ENCODE results near the gene PPM1A. TPM values are rescaled to one million over a fixed set of nuclear protein-coding genes. Genes with fewer than 3 reads are reported as not detected.

PPM1A gene
- total and polyA plus RNA-seq, 2 donors (not counting 1 experiment from before 2014, with no cell fraction given): 15.5 to 59.0 TPM

DNA sequence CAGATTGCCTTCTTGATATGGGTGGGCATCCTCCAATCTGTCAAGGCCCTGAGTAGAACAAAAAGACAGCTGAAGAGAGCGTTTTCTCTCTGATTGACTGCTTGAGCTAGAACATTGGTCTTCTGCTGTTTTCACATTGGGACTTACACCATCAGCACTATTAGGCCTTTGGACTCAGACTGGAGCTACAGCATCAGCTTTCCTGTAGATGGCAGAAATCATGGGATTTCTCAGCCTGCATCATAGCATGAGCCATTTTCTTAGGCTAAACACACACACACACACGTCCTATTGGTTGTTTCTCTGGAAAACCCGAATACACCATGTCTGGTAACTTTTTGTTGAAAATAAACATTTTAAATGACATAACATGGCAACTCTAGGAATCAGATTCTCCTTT, 15.8 kb upstream of the PPM1A start:
- no peak overlapping the region for H3K27ac ChIP-seq (ENCODE audit: low read length in 2 of 2)
- ChIA-PET POLR2A (interaction anchor here (1.4 kb wide), 1 partner anchor 15 kb away, joined by 3 read pairs; the partner anchor contains the start of gene PPM1A), CTCF (no interaction called here)
- no peaks in the 10 kb centered on the region for H3K27me3 ChIP-seq (replicated peaks in 1 of 4; ENCODE audit: control extremely low read depth in 1 of 4, control insufficient read depth in 3 of 4, insufficient read depth in 4 of 4, low read length in 3 of 4)
- H3K36me3 ChIP-seq (replicated peaks in 1 of 2; ENCODE audit: control extremely low read depth in 1 of 2, control insufficient read depth in 1 of 2, extremely low read depth in 1 of 2, insufficient read depth in 2 of 2, low read length in 1 of 2): no peaks in the 10 kb centered on the region
- H3K4me3 Mint-ChIP-seq: no peak overlapping the region
- TF ChIP-seq, protein P1, sequence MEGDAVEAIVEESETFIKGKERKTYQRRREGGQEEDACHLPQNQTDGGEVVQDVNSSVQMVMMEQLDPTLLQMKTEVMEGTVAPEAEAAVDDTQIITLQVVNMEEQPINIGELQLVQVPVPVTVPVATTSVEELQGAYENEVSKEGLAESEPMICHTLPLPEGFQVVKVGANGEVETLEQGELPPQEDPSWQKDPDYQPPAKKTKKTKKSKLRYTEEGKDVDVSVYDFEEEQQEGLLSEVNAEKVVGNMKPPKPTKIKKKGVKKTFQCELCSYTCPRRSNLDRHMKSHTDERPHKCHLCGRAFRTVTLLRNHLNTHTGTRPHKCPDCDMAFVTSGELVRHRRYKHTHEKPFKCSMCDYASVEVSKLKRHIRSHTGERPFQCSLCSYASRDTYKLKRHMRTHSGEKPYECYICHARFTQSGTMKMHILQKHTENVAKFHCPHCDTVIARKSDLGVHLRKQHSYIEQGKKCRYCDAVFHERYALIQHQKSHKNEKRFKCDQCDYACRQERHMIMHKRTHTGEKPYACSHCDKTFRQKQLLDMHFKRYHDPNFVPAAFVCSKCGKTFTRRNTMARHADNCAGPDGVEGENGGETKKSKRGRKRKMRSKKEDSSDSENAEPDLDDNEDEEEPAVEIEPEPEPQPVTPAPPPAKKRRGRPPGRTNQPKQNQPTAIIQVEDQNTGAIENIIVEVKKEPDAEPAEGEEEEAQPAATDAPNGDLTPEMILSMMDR (IDR thresholded peaks at IDR 0.05): no peak
- no peak for TF ChIP-seq EZH2 (IDR thresholded peaks at IDR 0.05; ENCODE audit: borderline replicate concordance, insufficient read depth, low read depth, low read length, poor library complexity, severe bottlenecking)
- H3K4me3 ChIP-seq (ENCODE audit: control extremely low read depth in 1 of 5, extremely low read depth in 1 of 5, insufficient read depth in 1 of 5, low read depth in 2 of 5, low read length in 4 of 5): no peak overlapping the region
- H3K9me3 Mint-ChIP-seq (ENCODE audit: insufficient read depth): peaks cover 11% of the 10 kb centered on the region
- no peak overlapping the region for H3K4me2 ChIP-seq (replicated peaks; ENCODE audit: low read depth, low read length, poor library complexity, severe bottlenecking)
- 100% methylated on average over 1 of the region's 3 CpGs for WGBS (ENCODE audit: insufficient coverage)
- H2AFZ ChIP-seq (ENCODE audit: insufficient read depth, low read depth, low read length, poor library complexity, severe bottlenecking): no peak overlapping the region
- no peak overlapping the region for H3K9ac ChIP-seq (ENCODE audit: low read length)
- no peaks in the 10 kb centered on the region for H4K20me1 ChIP-seq (ENCODE audit: control insufficient read depth, insufficient read depth, low read length, poor library complexity, severe bottlenecking)
- intact Hi-C loops (cut with micrococcal nuclease): no loop called here
- ATAC-seq (ENCODE audit: low read depth) (no peak), DNase-seq (no peak)
- H3K4me1 Mint-ChIP-seq: no peaks in the 10 kb centered on the region
- no peaks in the 10 kb centered on the region for H3K4me1 ChIP-seq (ENCODE audit: control insufficient read depth in 2 of 2, insufficient read depth in 2 of 2, low read length in 2 of 2)
- no peak overlapping the region for H3K27ac Mint-ChIP-seq
- H3K9me3 ChIP-seq (ENCODE audit: control extremely low read depth in 1 of 3, control insufficient read depth in 2 of 3, insufficient read depth in 1 of 3, low read length in 2 of 3): peaks cover 0 to 6% (median 1%) of the 10 kb centered on the region in 3 donors
- no peaks in the 10 kb centered on the region for H3K79me2 ChIP-seq (ENCODE audit: control insufficient read depth, insufficient read depth, low read length)
- no peaks in the 10 kb centered on the region for H3K27me3 Mint-ChIP-seq

DNA sequence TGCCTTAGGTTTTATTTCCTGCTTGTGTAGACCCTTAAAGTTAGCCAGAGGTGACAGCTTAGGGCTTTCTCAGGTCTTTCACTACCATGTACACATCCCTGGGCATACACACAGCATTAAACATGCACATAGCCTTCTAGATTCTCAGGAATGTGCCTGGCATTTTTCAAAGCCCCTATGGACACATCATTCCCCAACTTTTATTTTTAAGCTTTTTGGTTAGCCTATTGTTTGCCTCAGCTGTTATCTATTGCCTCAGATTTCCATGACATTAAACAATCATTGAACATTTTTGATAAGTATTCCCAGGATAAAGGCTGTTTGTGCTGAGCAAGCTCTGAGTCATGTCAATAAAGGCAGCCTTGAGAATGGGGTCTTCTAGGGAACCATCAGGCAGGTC, 15.1 kb upstream of the PPM1A start:
- Histone ChIP-seq H3K4me2 (replicated peaks; ENCODE audit: low read depth, low read length, poor library complexity, severe bottlenecking) (no peak overlapping the region), H3K9me3 (ENCODE audit: control extremely low read depth in 1 of 3, control insufficient read depth in 2 of 3, insufficient read depth in 1 of 3, low read length in 2 of 3) (peaks cover 0 to 6% (median 1%) of the 10 kb centered on the region in 3 donors), H3K9ac (ENCODE audit: low read length) (no peak overlapping the region), H4K20me1 (ENCODE audit: control insufficient read depth, insufficient read depth, low read length, poor library complexity, severe bottlenecking) (no peaks in the 10 kb centered on the region), H3K36me3 (replicated peaks in 1 of 2; ENCODE audit: control extremely low read depth in 1 of 2, control insufficient read depth in 1 of 2, extremely low read depth in 1 of 2, insufficient read depth in 2 of 2, low read length in 1 of 2) (no peaks in the 10 kb centered on the region), H3K27ac (ENCODE audit: low read length in 2 of 2) (no peak overlapping the region), H3K4me1 (ENCODE audit: control insufficient read depth in 2 of 2, insufficient read depth in 2 of 2, low read length in 2 of 2) (no peaks in the 10 kb centered on the region), H3K27me3 (replicated peaks in 1 of 4; ENCODE audit: control extremely low read depth in 1 of 4, control insufficient read depth in 3 of 4, insufficient read depth in 4 of 4, low read length in 3 of 4) (no peaks in the 10 kb centered on the region), H2AFZ (ENCODE audit: insufficient read depth, low read depth, low read length, poor library complexity, severe bottlenecking) (no peak overlapping the region), H3K4me3 (ENCODE audit: control extremely low read depth in 1 of 5, extremely low read depth in 1 of 5, insufficient read depth in 1 of 5, low read depth in 2 of 5, low read length in 4 of 5) (no peak overlapping the region), H3K79me2 (ENCODE audit: control insufficient read depth, insufficient read depth, low read length) (no peaks in the 10 kb centered on the region)
- CTCF ChIA-PET: no interaction called here
- no peak for DNase-seq
- intact Hi-C loops (cut with micrococcal nuclease): no loop called here
- POLR2A ChIA-PET: interaction anchor here (1.4 kb wide), 1 partner anchor 15 kb away, joined by 3 read pairs; the partner anchor contains the start of gene PPM1A
- Mint-ChIP-seq H3K27ac (no peak overlapping the region), H3K27me3 (peaks cover 3% of the 10 kb centered on the region), H3K4me3 (no peak overlapping the region), H3K4me1 (no peaks in the 10 kb centered on the region), H3K9me3 (ENCODE audit: insufficient read depth) (peaks cover 11% of the 10 kb centered on the region)
- TF ChIP-seq, protein P1 (IDR thresholded peaks at IDR 0.05): no peak
- TF ChIP-seq EZH2 (IDR thresholded peaks at IDR 0.05; ENCODE audit: borderline replicate concordance, insufficient read depth, low read depth, low read length, poor library complexity, severe bottlenecking): no peak
- no peak for ATAC-seq (ENCODE audit: low read depth)

All from B cell (primary cell).